SU-DHL-6 (cell line): ENCODE measurements around the gene RBKS.

Source experiments
- H2AFZ ChIP-seq: fragments of 200-600 bp; sonication (generic); 2 replicates; pipeline ENCODE4 v1.6.1; 2014; ENCODE audit warnings: low read depth, mild to moderate bottlenecking, moderate library complexity, mixed read lengths, antibody characterized with exemption, low read length; ENCODE audit not compliant: severe bottlenecking
- H3F3A ChIP-seq: fragments of 200-600 bp; shearing (Covaris generic); 2 replicates; pipeline ENCODE4 v1.6.0; 2016; ENCODE audit warnings: antibody characterized with exemption, mild to moderate bottlenecking; ENCODE audit not compliant: insufficient read depth
- H3K27ac ChIP-seq: fragments of 200-600 bp; sonication (generic); 2 replicates; pipeline ENCODE4 v1.5.1; 2016; ENCODE audit warnings: low read depth, mild to moderate bottlenecking, low read length, moderate library complexity, mixed read lengths
- H3K27me3 ChIP-seq: fragments of 200-600 bp; sonication (generic), shearing (Covaris generic); 2 replicates; pipeline ENCODE4 v1.6.0; 2014; ENCODE audit warnings: mild to moderate bottlenecking, low read length
- H3K36me3 ChIP-seq: fragments of 200-600 bp; sonication (generic); 2 replicates; pipeline ENCODE4 v1.6.1; 2014; ENCODE audit warnings: mild to moderate bottlenecking, low read length, mixed read lengths
- H3K4me2 ChIP-seq: fragments of 300-600, 200-600 bp; shearing (Covaris generic), sonication (generic); 2 replicates; pipeline ENCODE4 v1.6.0; 2014; ENCODE audit warnings: low read length, low read depth, mild to moderate bottlenecking; ENCODE audit not compliant: poor library complexity, severe bottlenecking
- H3K4me3 ChIP-seq: fragments of 200-600 bp; sonication (generic); 2 replicates; pipeline ENCODE4 v1.5.1; 2014; ENCODE audit warnings: antibody characterized with exemption, low read length, mild to moderate bottlenecking, mixed read lengths; ENCODE audit not compliant: insufficient read depth, poor library complexity, severe bottlenecking
- H3K79me2 ChIP-seq: fragments of 200-600 bp; sonication (generic); 2 replicates; pipeline ENCODE4 v1.6.1; 2014; ENCODE audit warnings: mild to moderate bottlenecking, low read length, moderate library complexity; ENCODE audit not compliant: insufficient read depth
- H3K9ac ChIP-seq: fragments of 200-600 bp; sonication (generic); 2 replicates; pipeline ENCODE4 v1.7.0; 2014; ENCODE audit warnings: mild to moderate bottlenecking, low read length
- H3K9me2 ChIP-seq: fragments of 200-600 bp; sonication (generic); replicated peaks from 2 replicates; pipeline ENCODE4 v1.6.1; 2014; ENCODE audit warnings: low read length; ENCODE audit not compliant: insufficient read depth
- H3K9me3 ChIP-seq: fragments of 200-600 bp; sonication (generic); 2 replicates; pipeline ENCODE4 v1.6.1; 2014; ENCODE audit warnings: low read length, mixed read lengths; ENCODE audit not compliant: insufficient read depth
- H4K20me1 ChIP-seq: fragments of 200-600 bp; sonication (generic); 2 replicates; pipeline ENCODE4 v1.6.1; 2014; ENCODE audit warnings: low read depth, mild to moderate bottlenecking, antibody characterized with exemption, low read length, moderate library complexity, mixed read lengths
- EZH2phosphoT487 ChIP-seq: fragments of 200-600 bp; sonication (generic), shearing (Covaris generic); conservative IDR thresholded peaks from 2 replicates; pipeline ENCODE4 v1.6.1; 2018; ENCODE audit warnings: mild to moderate bottlenecking, antibody characterized with exemption, low read length, moderate library complexity, mixed read lengths
- TF ChIP-seq, protein P1 (sequence below): fragments of 200-600 bp; sonication (generic); IDR thresholded peaks from one replicate; pipeline ENCODE4 v1.5.1; 2017; ENCODE audit warnings: antibody characterized with exemption, mild to moderate bottlenecking, low read length, moderate library complexity; ENCODE audit not compliant: insufficient read depth, poor library complexity, severe bottlenecking

Gene RBKS

DNA sequence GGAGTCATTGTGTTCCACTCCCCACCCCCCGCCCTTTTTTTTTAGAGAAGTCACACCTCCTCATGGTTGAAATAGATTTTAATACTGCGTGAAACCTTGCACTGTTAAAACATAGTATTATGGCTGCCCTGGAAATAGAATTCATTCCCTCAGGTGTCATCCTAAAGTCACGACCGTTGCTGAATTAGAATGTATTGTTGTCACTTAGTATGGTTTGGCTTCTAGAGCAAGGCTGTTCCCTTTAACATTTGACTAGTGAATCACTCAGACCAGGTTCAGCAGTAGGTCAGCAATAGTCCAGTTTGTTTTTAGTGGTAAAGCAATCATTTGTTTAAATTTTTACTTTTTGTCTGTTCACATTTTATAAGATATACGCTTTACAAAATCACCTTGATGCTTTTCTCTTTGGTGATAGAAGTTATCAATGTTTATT lies 1.5 kb upstream of the RBKS start:
- Histone ChIP-seq H3K27ac (peak overlapping the region; percentile 69), H3K9me2 (no peaks in the 10 kb centered on the region), H4K20me1 (no peaks in the 10 kb centered on the region), H3K9me3 (no peaks in the 10 kb centered on the region), H3K27me3 (no peaks in the 10 kb centered on the region), H3K79me2 (peaks cover 13% of the 10 kb centered on the region), H3K4me3 (peak overlapping the region; percentile 73), H3K4me2 (peak overlapping the region; percentile 56), H2AFZ (peak overlapping the region; percentile 79), H3K9ac (peak overlapping the region; percentile 77), H3K36me3 (no peaks in the 10 kb centered on the region), H3F3A (peaks cover 22% of the 10 kb centered on the region)
- TF ChIP-seq, protein P1, sequence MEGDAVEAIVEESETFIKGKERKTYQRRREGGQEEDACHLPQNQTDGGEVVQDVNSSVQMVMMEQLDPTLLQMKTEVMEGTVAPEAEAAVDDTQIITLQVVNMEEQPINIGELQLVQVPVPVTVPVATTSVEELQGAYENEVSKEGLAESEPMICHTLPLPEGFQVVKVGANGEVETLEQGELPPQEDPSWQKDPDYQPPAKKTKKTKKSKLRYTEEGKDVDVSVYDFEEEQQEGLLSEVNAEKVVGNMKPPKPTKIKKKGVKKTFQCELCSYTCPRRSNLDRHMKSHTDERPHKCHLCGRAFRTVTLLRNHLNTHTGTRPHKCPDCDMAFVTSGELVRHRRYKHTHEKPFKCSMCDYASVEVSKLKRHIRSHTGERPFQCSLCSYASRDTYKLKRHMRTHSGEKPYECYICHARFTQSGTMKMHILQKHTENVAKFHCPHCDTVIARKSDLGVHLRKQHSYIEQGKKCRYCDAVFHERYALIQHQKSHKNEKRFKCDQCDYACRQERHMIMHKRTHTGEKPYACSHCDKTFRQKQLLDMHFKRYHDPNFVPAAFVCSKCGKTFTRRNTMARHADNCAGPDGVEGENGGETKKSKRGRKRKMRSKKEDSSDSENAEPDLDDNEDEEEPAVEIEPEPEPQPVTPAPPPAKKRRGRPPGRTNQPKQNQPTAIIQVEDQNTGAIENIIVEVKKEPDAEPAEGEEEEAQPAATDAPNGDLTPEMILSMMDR = no peak
- TF ChIP-seq EZH2phosphoT487 = no peak

DNA sequence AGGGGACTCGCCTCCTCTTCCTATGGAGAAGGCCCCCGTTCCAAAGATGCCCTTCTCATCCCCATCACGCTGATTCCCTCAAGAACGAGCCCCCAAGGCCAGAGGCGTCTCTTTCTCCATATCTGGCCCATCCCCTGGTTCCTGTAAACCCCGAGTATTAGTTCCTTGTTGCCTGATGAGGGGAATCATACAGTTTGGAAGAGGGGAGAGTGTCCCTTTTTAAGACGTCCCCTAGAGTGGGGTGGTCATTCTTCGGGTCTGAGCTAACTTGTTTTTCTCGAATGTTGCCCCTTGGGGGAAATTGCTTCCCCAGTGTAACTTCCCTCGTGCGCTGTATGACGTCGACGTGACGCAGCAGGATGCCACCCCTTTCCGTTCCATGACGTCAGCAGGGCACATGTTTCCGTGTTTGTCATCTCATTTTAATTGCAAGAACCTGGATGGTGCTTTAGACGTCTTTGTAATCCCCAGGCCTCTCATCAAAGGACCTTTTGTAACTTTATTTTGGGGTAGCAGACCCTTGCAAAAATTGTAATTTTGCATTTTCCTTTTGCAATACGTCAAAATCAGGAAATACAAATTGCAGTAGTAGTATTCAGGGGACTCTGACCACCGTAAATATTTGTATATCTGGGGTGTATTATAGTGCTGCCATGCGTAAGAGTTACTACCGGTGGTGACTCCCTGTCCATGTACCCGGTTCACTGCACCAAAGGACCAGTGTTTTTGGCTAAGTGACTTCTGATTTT lies 911 bp upstream of the RBKS start:
- Histone ChIP-seq H3K36me3 (no peaks in the 10 kb centered on the region), H3K4me3 (peak overlapping the region; percentile 73), H3K27me3 (no peaks in the 10 kb centered on the region), H4K20me1 (no peaks in the 10 kb centered on the region), H3K79me2 (peaks cover 13% of the 10 kb centered on the region), H3F3A (peaks cover 22% of the 10 kb centered on the region), H3K9me3 (no peaks in the 10 kb centered on the region), H3K4me2 (peak overlapping the region; percentile 56), H3K9me2 (no peaks in the 10 kb centered on the region), H3K9ac (peak overlapping the region; percentile 77), H3K27ac (peak overlapping the region; percentile 69), H2AFZ (peak overlapping the region; percentile 79)
- no peak for TF ChIP-seq EZH2phosphoT487
- TF ChIP-seq, protein P1 = no peak

DNA sequence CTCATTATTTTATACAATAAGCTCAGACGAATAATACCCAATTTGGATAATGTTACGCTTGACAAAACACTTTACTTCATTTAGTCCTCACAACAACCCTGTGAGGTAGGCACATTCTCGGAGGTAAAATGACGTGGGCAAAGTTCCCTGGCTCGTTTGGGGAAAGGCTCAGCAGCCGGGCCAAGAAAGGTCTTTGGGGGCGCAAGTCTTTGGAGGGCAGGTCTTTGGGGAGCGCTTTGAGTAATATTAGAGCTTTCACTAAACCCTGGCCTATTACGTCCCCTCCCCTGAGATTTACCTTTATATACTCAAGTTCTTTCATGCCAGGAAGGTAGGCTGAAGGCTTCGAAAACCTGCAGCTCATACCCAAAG lies 427 bp downstream of the RBKS start:
- Histone ChIP-seq H3K9ac (peak overlapping the region; percentile 77), H3F3A (peaks cover 22% of the 10 kb centered on the region), H2AFZ (peak overlapping the region; percentile 96), H3K4me3 (peak overlapping the region; percentile 73), H3K9me2 (no peaks in the 10 kb centered on the region), H3K4me2 (peak overlapping the region; percentile 87), H3K27ac (no peak overlapping the region), H3K79me2 (peaks cover 13% of the 10 kb centered on the region), H3K36me3 (no peaks in the 10 kb centered on the region), H3K9me3 (no peaks in the 10 kb centered on the region), H3K27me3 (no peaks in the 10 kb centered on the region), H4K20me1 (no peaks in the 10 kb centered on the region)
- TF ChIP-seq, protein P1 = no peak
- no peak for TF ChIP-seq EZH2phosphoT487
